GM21367 (cell line): ENCODE results near the gene PIP4K2A.

ENCODE experiments used
- ATAC-seq: cut with Tn5 transposase; IDR thresholded peaks from one replicate; pipeline ENCODE4 v1.9.1; 2021; ENCODE audit not compliant: unreplicated experiment

The PIP4K2A gene

GRCh38 chr10:22560096-22560912 lies 154.1 kb downstream of the PIP4K2A start:
- no peak for ATAC-seq

- no peak for ATAC-seq
Observed at GRCh38 chr10:22557321-22557720, 157.1 kb downstream of the PIP4K2A start.

- ATAC-seq, result no peak
Observed at GRCh38 chr10:22556774-22557173, 157.6 kb downstream of the PIP4K2A start.

GRCh38 chr10:22554461-22555182 lies 159.8 kb downstream of the PIP4K2A start:
- ATAC-seq, result no peak

- ATAC-seq, result no peak
Observed at GRCh38 chr10:22553452-22553995, 160.9 kb downstream of the PIP4K2A start.

- no peak for ATAC-seq
Observed at GRCh38 chr10:22552888-22553378, 161.4 kb downstream of the PIP4K2A start.

- ATAC-seq, result no peak
Observed at GRCh38 chr10:22551681-22552365, 162.6 kb downstream of the PIP4K2A start.

GRCh38 chr10:22550732-22551131 lies 163.6 kb downstream of the PIP4K2A start:
- no peak for ATAC-seq

GRCh38 chr10:22548344-22548743 lies 166.0 kb downstream of the PIP4K2A start:
- ATAC-seq, result no peak

GRCh38 chr10:22545643-22546042 lies 168.7 kb downstream of the PIP4K2A start:
- ATAC-seq, result no peak

- ATAC-seq, result no peak
Observed at GRCh38 chr10:22544325-22545068, 169.9 kb downstream of the PIP4K2A start.

GRCh38 chr10:22542773-22543172 lies 171.6 kb downstream of the PIP4K2A start:
- no peak for ATAC-seq

GRCh38 chr10:22541900-22542299 lies 172.5 kb downstream of the PIP4K2A start:
- no peak for ATAC-seq

GRCh38 chr10:22539579-22540298 lies 174.6 kb downstream of the PIP4K2A start:
- no peak for ATAC-seq

GRCh38 chr10:22537810-22538209 lies 176.6 kb downstream of the PIP4K2A start:
- ATAC-seq, result no peak

- no peak for ATAC-seq
Observed at GRCh38 chr10:22536620-22537019, 177.8 kb downstream of the PIP4K2A start.

- ATAC-seq, result no peak
Observed at GRCh38 chr10:22534849-22535604, 179.4 kb downstream of the PIP4K2A start.

GRCh38 chr10:22531441-22531840 lies 182.9 kb downstream of the PIP4K2A start:
- ATAC-seq, result no peak

- ATAC-seq, result no peak
Observed at GRCh38 chr10:22531008-22531407, 183.4 kb downstream of the PIP4K2A start.
